GM18502 (cell line): Measurements from ENCODE around the gene GNA15.
"Not testable (repeated sequence)": the region's sequence is repeated elsewhere in the genome, so short reads cannot be mapped to it uniquely, and the experiment has no call there.

Experiments used
- ATAC-seq: cut with Tn5 transposase; IDR thresholded peaks from one replicate; pipeline ENCODE4 v1.9.1; 2021; ENCODE audit warnings: mild to moderate bottlenecking; ENCODE audit not compliant: unreplicated experiment, poor library complexity

The GNA15 gene

GRCh38 chr19:3163230-3163886, 27.5 kb downstream of the GNA15 start:
- ATAC-seq = no peak

GRCh38 chr19:3163943-3164342, 28.1 kb downstream of the GNA15 start:
- ATAC-seq = no peak

GRCh38 chr19:3167533-3168272, 31.9 kb downstream of the GNA15 start:
- ATAC-seq = no peak

DNA sequence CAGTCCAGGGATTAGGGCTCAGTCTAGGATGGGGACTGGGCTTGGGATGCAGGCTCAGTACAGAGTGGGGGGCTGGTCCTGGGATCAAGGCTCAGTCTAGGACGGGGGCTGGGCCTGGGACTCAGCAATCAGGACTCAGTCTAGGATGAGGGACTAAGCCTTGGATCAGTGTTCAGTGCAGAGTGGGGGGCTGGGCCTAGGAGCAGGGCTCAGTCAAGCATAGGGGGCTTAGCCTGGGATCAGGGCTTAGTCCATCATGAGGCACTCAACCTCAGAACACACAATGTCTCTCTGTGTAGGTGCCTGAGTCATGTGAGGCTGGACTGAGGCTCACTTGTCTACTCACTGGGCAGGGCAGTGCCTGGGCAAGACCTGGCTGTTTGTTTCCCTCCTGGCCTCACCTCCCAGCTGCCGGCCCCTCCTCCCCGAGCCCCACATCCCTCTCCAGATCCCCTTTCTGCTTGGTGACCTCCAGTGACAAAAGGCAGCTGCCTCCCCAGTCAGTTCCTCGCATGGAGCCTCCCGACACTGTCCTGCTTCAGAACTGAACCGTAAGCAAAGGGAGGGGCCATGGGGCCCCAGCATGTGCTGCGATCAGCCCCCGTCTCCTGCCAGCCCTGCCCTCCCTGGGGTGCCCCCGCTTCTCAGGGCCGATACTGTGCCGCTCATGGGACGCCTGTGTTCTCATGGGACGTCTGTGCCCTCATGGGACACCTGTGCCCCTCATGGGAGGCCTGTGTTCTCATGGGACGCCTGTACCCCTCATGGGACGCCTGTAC, 36.2 kb downstream of the GNA15 start:
- no peak for ATAC-seq

DNA sequence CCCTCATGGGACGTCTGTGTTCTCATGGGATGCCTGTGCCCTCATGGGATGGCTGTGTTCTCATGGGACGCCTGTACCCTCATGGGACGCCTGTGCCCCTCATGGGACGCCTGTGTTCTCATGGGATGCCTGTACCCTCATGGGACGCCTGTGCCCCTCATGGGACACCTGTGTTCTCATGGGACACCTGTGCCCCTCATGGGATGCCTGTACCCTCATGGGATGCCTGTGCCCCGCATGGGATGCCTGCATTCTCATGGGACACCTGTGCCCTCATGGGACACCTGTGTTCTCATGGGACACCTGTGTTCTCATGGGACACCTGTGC, 36.8 kb downstream of the GNA15 start:
- ATAC-seq = not testable (repeated sequence)

DNA sequence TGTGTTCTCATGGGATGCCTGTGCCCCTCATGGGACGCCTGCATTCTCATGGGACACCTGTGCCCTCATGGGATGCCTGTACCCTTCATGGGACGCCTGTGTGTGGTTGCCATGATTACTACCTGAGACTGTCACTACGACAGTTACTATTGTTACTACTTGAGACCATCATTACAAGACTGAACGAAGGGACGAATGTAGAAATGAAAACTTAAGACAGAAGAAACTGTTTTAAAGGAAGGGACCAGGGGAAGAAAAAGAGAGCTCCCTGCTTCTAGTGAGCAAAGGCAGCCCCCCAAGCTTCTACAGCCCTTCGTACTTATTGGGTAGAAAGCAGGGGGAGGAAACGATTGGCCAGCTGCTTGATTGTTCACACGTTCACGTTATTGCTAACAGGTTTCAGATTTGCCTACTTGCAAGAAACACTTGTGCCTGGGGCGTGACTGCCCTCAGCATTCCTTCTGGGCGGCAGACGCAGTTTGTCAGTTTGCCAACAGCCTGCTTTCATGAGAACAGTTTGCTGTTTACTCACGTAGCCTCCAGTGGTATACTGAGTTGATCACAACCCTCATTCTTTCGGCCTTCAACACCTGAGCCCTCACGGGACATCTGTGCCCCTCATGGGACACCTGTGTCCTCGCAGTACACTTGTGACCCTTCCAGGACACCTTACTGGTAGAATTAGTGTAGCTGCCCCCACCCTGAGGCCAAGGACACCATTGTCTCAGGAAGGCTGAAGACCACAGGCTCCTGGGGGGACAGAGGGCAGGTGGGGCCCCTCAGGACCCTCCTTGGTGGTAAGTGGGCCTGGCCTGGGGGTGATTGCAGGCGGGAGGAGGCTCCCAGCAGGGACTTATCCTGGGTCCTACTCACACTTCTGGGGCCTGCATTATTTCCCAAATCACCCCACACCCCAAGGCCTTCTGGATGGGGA, 40.2 kb downstream of the GNA15 start:
- no peak for ATAC-seq

- no peak for ATAC-seq
Observed at GRCh38 chr19:3176715-3177501, 41.1 kb downstream of the GNA15 start.

DNA sequence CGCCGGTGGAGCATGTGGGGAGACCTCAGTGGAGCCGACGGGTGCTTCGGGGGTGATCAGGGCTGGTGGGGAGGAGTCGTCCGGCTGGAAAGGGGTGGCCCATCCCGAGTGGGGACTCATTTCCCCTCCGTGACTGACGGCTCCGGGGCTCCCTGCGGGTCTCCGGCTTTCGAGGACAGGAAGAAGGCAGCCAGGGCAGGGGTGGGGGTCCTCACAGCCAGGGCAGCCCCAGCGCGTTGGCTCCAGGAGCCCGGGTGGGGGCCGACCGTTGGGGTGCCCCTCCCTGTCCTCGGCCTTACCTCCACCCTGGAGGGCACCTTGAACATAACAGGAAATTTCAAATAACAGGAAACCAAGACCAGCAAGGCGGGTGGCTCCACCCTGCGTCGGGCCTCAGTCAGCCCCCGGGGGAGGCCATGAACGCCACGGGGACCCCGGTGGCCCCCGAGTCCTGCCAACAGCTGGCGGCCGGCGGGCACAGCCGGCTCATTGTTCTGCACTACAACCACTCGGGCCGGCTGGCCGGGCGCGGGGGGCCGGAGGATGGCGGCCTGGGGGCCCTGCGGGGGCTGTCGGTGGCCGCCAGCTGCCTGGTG, 42.6 kb downstream of the GNA15 start, which contains the start of gene S1PR4:
TSS of gene S1PR4 (plus strand) at position 393 of the 596 bp plus-strand sequence. CDS start at position 417, 24 bp downstream.
- peak; percentile 40 for ATAC-seq

- peak; percentile 20 for ATAC-seq
Observed at GRCh38 chr19:3178973-3179738, 43.3 kb downstream of the GNA15 start.

DNA sequence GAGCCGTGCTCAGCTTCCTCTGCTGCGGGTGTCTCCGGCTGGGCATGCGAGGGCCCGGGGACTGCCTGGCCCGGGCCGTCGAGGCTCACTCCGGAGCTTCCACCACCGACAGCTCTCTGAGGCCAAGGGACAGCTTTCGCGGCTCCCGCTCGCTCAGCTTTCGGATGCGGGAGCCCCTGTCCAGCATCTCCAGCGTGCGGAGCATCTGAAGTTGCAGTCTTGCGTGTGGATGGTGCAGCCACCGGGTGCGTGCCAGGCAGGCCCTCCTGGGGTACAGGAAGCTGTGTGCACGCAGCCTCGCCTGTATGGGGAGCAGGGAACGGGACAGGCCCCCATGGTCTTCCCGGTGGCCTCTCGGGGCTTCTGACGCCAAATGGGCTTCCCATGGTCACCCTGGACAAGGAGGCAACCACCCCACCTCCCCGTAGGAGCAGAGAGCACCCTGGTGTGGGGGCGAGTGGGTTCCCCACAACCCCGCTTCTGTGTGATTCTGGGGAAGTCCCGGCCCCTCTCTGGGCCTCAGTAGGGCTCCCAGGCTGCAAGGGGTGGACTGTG, 44.0 kb downstream of the GNA15 start:
- no peak for ATAC-seq

GRCh38 chr19:3183721-3184641, 48.1 kb downstream of the GNA15 start:
- no peak for ATAC-seq

DNA sequence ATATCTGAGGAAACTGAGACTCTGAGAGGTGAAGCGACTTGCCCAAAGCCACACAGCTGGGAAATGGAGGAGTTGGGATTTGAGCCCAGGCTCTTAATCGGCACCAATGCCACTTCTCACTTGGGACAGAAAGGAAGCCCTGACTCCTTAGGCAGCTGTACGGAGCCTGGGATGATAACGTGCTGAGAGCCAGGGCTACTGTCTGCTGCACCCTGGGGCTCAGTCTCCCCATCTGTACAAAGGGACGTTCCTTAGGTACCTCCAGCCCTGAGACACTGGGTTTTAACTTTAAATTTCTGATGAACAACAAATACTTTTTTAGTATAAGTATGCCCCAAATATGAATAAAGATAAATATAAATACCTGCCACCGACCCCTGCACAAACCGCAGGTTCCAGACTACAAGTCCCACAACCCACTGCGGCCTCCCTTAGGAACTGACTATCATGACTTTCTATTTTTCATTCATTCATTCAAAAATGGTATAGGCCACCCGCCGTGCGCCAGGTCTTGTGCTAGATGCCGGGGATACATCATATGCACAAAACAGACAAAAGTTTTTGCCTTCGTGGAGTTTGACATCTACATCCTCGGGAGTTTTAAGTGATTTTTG, 49.1 kb downstream of the GNA15 start:
- ATAC-seq = peak; percentile 21

DNA sequence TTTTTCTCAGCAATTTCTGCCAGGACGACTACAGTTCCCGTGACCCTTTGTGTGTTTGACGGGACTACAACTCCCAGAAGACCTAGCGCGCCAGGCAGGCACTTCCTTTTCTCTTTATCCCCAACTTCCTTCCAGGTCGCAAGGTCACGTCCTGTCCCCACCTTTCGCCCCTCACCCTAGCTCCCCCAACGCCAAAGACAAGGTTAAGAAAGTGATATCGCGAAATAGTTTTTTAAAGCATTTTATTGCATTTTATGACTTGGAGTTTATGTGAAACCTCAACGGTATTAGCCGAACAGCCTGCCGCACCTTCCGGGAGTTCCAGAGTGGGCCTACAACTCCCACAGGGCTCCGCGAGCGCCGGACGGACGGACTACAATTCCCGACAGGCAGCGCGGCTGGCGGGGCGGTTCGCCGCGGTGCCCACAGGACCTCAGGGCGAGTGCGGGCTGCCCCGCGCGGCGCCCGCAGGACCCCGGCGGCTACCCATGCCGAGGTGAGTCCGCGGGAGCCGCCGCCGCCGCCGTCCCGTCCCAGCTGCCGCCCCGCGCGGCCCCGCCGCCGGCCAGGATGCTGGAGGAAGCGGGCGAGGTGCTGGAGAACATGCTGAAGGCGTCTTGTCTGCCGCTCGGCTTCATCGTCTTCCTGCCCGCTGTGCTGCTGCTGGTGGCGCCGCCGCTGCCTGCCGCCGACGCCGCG, 49.8 kb downstream of the GNA15 start, which contains the start of gene NCLN:
TSS of gene NCLN (plus strand) at position 470 of the 699 bp plus-strand sequence. CDS start at position 571, 101 bp downstream.
- peak; percentile 78 for ATAC-seq

DNA sequence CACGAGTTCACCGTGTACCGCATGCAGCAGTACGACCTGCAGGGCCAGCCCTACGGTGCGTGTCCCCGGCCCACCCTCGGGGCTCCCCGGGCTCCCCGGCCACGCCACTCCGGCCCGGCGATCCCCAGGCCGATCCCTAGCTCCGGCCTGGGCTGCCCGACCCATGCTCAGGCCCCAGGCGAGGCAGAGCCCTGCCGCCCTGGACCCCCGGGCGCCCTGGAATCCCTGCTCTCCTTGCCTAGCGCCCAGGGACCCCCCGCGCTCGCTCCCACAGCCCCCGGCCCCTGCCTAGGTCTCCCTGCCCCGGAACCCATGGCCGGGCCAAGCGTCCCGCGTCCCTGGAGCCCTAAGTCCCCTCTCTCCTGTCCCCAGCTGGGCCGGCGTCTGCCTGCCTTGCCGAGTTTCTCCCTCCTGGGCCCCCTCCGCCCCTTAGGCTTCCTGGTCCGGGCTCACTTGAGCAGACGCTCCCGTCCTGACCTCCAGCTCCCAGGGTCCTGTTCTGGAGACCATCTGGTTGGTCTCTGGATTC, 50.4 kb downstream of the GNA15 start:
- no peak for ATAC-seq

GRCh38 chr19:3186891-3187661, 51.2 kb downstream of the GNA15 start:
- ATAC-seq = no peak
